Measurements from ENCODE around the gene SLC47A1.

The SLC47A1 gene

GRCh38 chr17:19558946-19559345, 25.3 kb downstream of the SLC47A1 start:
- no peaks in the 10 kb centered on the region for H3K9me3 ChIP-seq (ENCODE audit: insufficient read depth, low read length)
- H3K36me3 ChIP-seq (replicated peaks; ENCODE audit: low read depth, low read length) = no peaks in the 10 kb centered on the region
- H3K9ac ChIP-seq (ENCODE audit: low read length) = no peak overlapping the region
- H3K27ac ChIP-seq (ENCODE audit: low read length) = no peak overlapping the region
- H3K27me3 ChIP-seq (ENCODE audit: low read depth, low read length) = no peaks in the 10 kb centered on the region
- H2AFZ ChIP-seq (ENCODE audit: low read depth, low read length) = no peak overlapping the region
- H3K4me1 ChIP-seq (ENCODE audit: low read length) = no peaks in the 10 kb centered on the region
- TF ChIP-seq EZH2phosphoT487 (IDR thresholded peaks at IDR 0.05; ENCODE audit: low read depth) (no peak), CTCF (IDR thresholded peaks at IDR 0.05; ENCODE audit: low read depth, low read length) (no peak)
- no peak overlapping the region for H3K4me2 ChIP-seq (ENCODE audit: low read length)
- H3K4me3 ChIP-seq (ENCODE audit: low read length) = no peak overlapping the region
- no peaks in the 10 kb centered on the region for H3K79me2 ChIP-seq (ENCODE audit: low read length)
- H4K20me1 ChIP-seq (ENCODE audit: insufficient read depth, low read length) = no peaks in the 10 kb centered on the region

- Histone ChIP-seq H3K4me1 (ENCODE audit: low read length) (no peaks in the 10 kb centered on the region), H3K4me3 (ENCODE audit: low read length) (no peak overlapping the region), H3K27me3 (ENCODE audit: low read depth, low read length) (no peaks in the 10 kb centered on the region), H3K4me2 (ENCODE audit: low read length) (no peak overlapping the region), H3K27ac (ENCODE audit: low read length) (no peak overlapping the region), H4K20me1 (ENCODE audit: insufficient read depth, low read length) (no peaks in the 10 kb centered on the region), H2AFZ (ENCODE audit: low read depth, low read length) (no peak overlapping the region), H3K79me2 (ENCODE audit: low read length) (no peaks in the 10 kb centered on the region), H3K9ac (ENCODE audit: low read length) (no peak overlapping the region), H3K9me3 (ENCODE audit: insufficient read depth, low read length) (no peaks in the 10 kb centered on the region), H3K36me3 (replicated peaks; ENCODE audit: low read depth, low read length) (no peaks in the 10 kb centered on the region)
- TF ChIP-seq EZH2phosphoT487 (IDR thresholded peaks at IDR 0.05; ENCODE audit: low read depth) = no peak
- TF ChIP-seq CTCF (IDR thresholded peaks at IDR 0.05; ENCODE audit: low read depth, low read length) = no peak
Observed at GRCh38 chr17:19561697-19562318, 28.2 kb downstream of the SLC47A1 start.

GRCh38 chr17:19565817-19566575, 32.3 kb downstream of the SLC47A1 start:
- H4K20me1 ChIP-seq (ENCODE audit: insufficient read depth, low read length) = no peaks in the 10 kb centered on the region

More at GRCh38 chr17:19565817-19566575, 32.3 kb downstream of the SLC47A1 start:
- Histone ChIP-seq H3K27ac (ENCODE audit: low read length) (no peak overlapping the region), H3K4me1 (ENCODE audit: low read length) (peaks cover 16% of the 10 kb centered on the region), H3K36me3 (replicated peaks; ENCODE audit: low read depth, low read length) (no peaks in the 10 kb centered on the region), H3K4me3 (ENCODE audit: low read length) (no peak overlapping the region), H2AFZ (ENCODE audit: low read depth, low read length) (no peak overlapping the region), H3K9ac (ENCODE audit: low read length) (no peak overlapping the region), H3K27me3 (ENCODE audit: low read depth, low read length) (no peaks in the 10 kb centered on the region), H3K4me2 (ENCODE audit: low read length) (no peak overlapping the region), H3K9me3 (ENCODE audit: insufficient read depth, low read length) (no peaks in the 10 kb centered on the region), H3K79me2 (ENCODE audit: low read length) (no peaks in the 10 kb centered on the region)
- no peak for TF ChIP-seq EZH2phosphoT487 (IDR thresholded peaks at IDR 0.05; ENCODE audit: low read depth)
- TF ChIP-seq CTCF (IDR thresholded peaks at IDR 0.05; ENCODE audit: low read depth, low read length) = no peak
